Osteoblast (primary cell): ENCODE data around the gene DNAJC1. TPM values are rescaled to one million over a fixed set of nuclear protein-coding genes. Genes with fewer than 3 reads are reported as not detected.
"Not testable (repeated sequence)": the region's sequence is repeated elsewhere in the genome, so short reads cannot be mapped to it uniquely, and the experiment has no call there.

Experiments used
- DNase-seq: peaks from one replicate; pipeline ENCODE4 v3.0.0; 2011; ENCODE audit warnings: low spot score, mixed read lengths; ENCODE audit not compliant: insufficient read length; ENCODE audit errors: missing footprints
- H2AFZ ChIP-seq: 2 replicates; pipeline ENCODE4 v1.6.0; 2011; ENCODE audit warnings: mild to moderate bottlenecking, low read length
- H3K27ac ChIP-seq: 2 replicates; pipeline ENCODE4 v1.5.1; 2011; ENCODE audit warnings: mild to moderate bottlenecking, low read depth, low read length, moderate library complexity
- H3K27me3 ChIP-seq: 2 replicates; pipeline ENCODE4 v1.6.0; 2012; ENCODE audit warnings: mild to moderate bottlenecking, control low read depth, inconsistent platforms, low read length, moderate library complexity; ENCODE audit not compliant: insufficient read depth
- H3K36me3 ChIP-seq: 2 replicates; pipeline ENCODE4 v1.5.1; 2011; ENCODE audit warnings: mild to moderate bottlenecking, low read length, control low read depth, moderate library complexity; ENCODE audit not compliant: insufficient read depth
- H3K4me1 ChIP-seq: 2 replicates; pipeline ENCODE4 v1.5.1; 2011; ENCODE audit warnings: mild to moderate bottlenecking, low read length, control low read depth, moderate library complexity; ENCODE audit not compliant: insufficient read depth
- H3K4me2 ChIP-seq: 2 replicates; pipeline ENCODE4 v1.6.0; 2011; ENCODE audit warnings: mild to moderate bottlenecking, low read length; ENCODE audit not compliant: insufficient read depth
- H3K4me3 ChIP-seq: fragments of 200-600 bp; sonication (generic); 3 replicates; pipeline ENCODE4 v1.5.1; 2012; ENCODE audit warnings: mild to moderate bottlenecking, low read length, inconsistent platforms; ENCODE audit not compliant: insufficient read depth
- H3K79me2 ChIP-seq: 2 replicates; pipeline ENCODE4 v1.6.0; 2012; ENCODE audit warnings: mild to moderate bottlenecking, low read length, control low read depth, inconsistent platforms; ENCODE audit not compliant: insufficient read depth
- H3K9me3 ChIP-seq: 2 replicates; pipeline ENCODE4 v1.5.1; 2011; ENCODE audit warnings: low read depth, low read length, control low read depth
- H4K20me1 ChIP-seq: 2 replicates; pipeline ENCODE4 v1.6.0; 2012; ENCODE audit warnings: mild to moderate bottlenecking, low read length, control low read depth; ENCODE audit not compliant: insufficient read depth
- CTCF ChIP-seq: IDR thresholded peaks from 2 replicates; pipeline ENCODE4 v1.5.1; 2011; ENCODE audit warnings: mild to moderate bottlenecking, low read depth, low read length, moderate library complexity; ENCODE audit errors: extremely low read depth
- total RNA-seq: library from RNA; depleted of rRNA; stranded (reverse); fragments of >200 nt; gene quantifications from 2 replicates; pipeline ENCODE4 v1.2.3, GENCODE V29; 2012

DNAJC1 gene
- total RNA-seq, 1 donor, result 83.2 TPM

- Histone ChIP-seq H3K27me3 (no peaks in the 10 kb centered on the region), H3K79me2 (no peaks in the 10 kb centered on the region), H3K4me3 (no peak overlapping the region), H3K27ac (no peak overlapping the region), H2AFZ (no peak overlapping the region), H3K4me2 (no peak overlapping the region), H4K20me1 (no peaks in the 10 kb centered on the region), H3K4me1 (no peaks in the 10 kb centered on the region), H3K36me3 (no peaks in the 10 kb centered on the region), H3K9me3 (no peaks in the 10 kb centered on the region)
- no peak for DNase-seq
- no peak for TF ChIP-seq CTCF
Measured at GRCh38 chr10:22023508-22023907, 20.0 kb upstream of the DNAJC1 start.

GRCh38 chr10:22022257-22023032 is 18.9 kb upstream of the DNAJC1 start:
- no peaks in the 10 kb centered on the region for H4K20me1 ChIP-seq
- no peak for TF ChIP-seq CTCF
- H3K27me3 ChIP-seq, result no peaks in the 10 kb centered on the region
- H3K36me3 ChIP-seq, result no peaks in the 10 kb centered on the region
- DNase-seq, result no peak
- no peak overlapping the region for H2AFZ ChIP-seq
- H3K9me3 ChIP-seq, result no peaks in the 10 kb centered on the region
- no peak overlapping the region for H3K27ac ChIP-seq
- H3K4me1 ChIP-seq, result no peaks in the 10 kb centered on the region
- no peaks in the 10 kb centered on the region for H3K79me2 ChIP-seq
- H3K4me2 ChIP-seq, result no peak overlapping the region
- H3K4me3 ChIP-seq, result no peak overlapping the region

- not testable (repeated sequence) for H3K4me1 ChIP-seq, H3K9me3 ChIP-seq, H2AFZ ChIP-seq, H3K79me2 ChIP-seq, DNase-seq, H3K36me3 ChIP-seq, H3K4me2 ChIP-seq, H3K27me3 ChIP-seq, H4K20me1 ChIP-seq, H3K27ac ChIP-seq, H3K4me3 ChIP-seq
Measured at GRCh38 chr10:22021144-22021543, 17.6 kb upstream of the DNAJC1 start.

- no peaks in the 10 kb centered on the region for H3K4me1 ChIP-seq
- H4K20me1 ChIP-seq, result no peaks in the 10 kb centered on the region
- no peaks in the 10 kb centered on the region for H3K79me2 ChIP-seq
- no peaks in the 10 kb centered on the region for H3K9me3 ChIP-seq
- no peaks in the 10 kb centered on the region for H3K27me3 ChIP-seq
- no peak for TF ChIP-seq CTCF
- H3K27ac ChIP-seq, result no peak overlapping the region
- no peak for DNase-seq
- H3K36me3 ChIP-seq, result no peaks in the 10 kb centered on the region
- no peak overlapping the region for H3K4me3 ChIP-seq
- no peak overlapping the region for H3K4me2 ChIP-seq
- H2AFZ ChIP-seq, result no peak overlapping the region
Measured at GRCh38 chr10:22017283-22018020, 13.9 kb upstream of the DNAJC1 start.
